K562 (cell line): Measurements from ENCODE around the gene RARA. TPM values are rescaled to one million over a fixed set of nuclear protein-coding genes. Genes with fewer than 3 reads are reported as not detected.

Experiments used
- ATAC-seq: fragments of 200-7000 bp; cut with Tn5 transposase; 3 replicates; pipeline ENCODE4 v1.9.1; 2020; ENCODE audit warnings: moderate library complexity
- BruUV-seq: library from RNA; stranded (reverse); fragments of 400-500 nt; replicated peaks from 2 replicates; lab custom pipeline; 2021; lab: Mats Ljungman, UMichigan
- CTCF ChIA-PET: fragments of 300-600 bp; formaldehyde crosslinking; extraction: SDS; loops from one replicate; lab custom pipeline; 2021; ENCODE audit warnings: low intra/inter-chr PET ratio; lab: Yijun Ruan, JAX
- POLR2A ChIA-PET: fragments of 300-600, 350-650 bp; sonication (Branson Sonifier 250); formaldehyde crosslinking; extraction: SDS; loops from one replicate; lab custom pipeline; 2021; ENCODE audit warnings: antibody characterized with exemption, inconsistent platforms; lab: Yijun Ruan, JAX
- DNase-seq, 4 experiments: peaks; one replicate each; pipeline versions ENCODE4 v3.0.0 to v3.0.0-alpha.2; 2011 to 2018; ENCODE audit warnings: low spot score in 3 of 4, mixed read lengths in 3 of 4; ENCODE audit errors: extremely low read depth in 1 of 4
- FAIRE-seq: peaks from 2 replicates; lab custom pipeline; 2011; peaks lifted over from hg19 to GRCh38; lab: Jason Lieb, UNC
- H2AFZ ChIP-seq: 2 replicates; pipeline ENCODE4 v1.6.0; 2011; ENCODE audit warnings: low read depth, low read length, control low read depth, inconsistent platforms
- H3K27ac ChIP-seq: fragments of 200-600 bp; 3 replicates; pipeline ENCODE4 v1.8.0; 2011; ENCODE audit warnings: low read depth, mild to moderate bottlenecking, control low read depth, inconsistent platforms, low read length, moderate library complexity, mixed read lengths; ENCODE audit errors: extremely low read depth
- H3K27me3 ChIP-seq, 2 experiments: fragments of 300-600 bp in 1 of 2; 2 replicates in 1 of 2; 3 replicates in 1 of 2; pipeline versions ENCODE4 v1.6.0 to v1.8.0; 2011; ENCODE audit warnings: inconsistent platforms in 2 of 2, low read length in 2 of 2, mild to moderate bottlenecking in 1 of 2, mixed read lengths in 1 of 2, moderate library complexity in 1 of 2; ENCODE audit not compliant: control insufficient read depth in 2 of 2, insufficient read depth in 2 of 2
- H3K36me3 ChIP-seq: fragments of 300-600 bp; 3 replicates; pipeline ENCODE4 v1.8.0; 2011; ENCODE audit warnings: mild to moderate bottlenecking, low read length, inconsistent platforms; ENCODE audit not compliant: control insufficient read depth, insufficient read depth
- H3K4me1 ChIP-seq, 2 experiments: fragments of 200-600 bp in 1 of 2; replicated peaks in 1 of 2; 2 replicates in 1 of 2; 3 replicates in 1 of 2; pipeline versions ENCODE4 v1.5.1 to v1.8.0; 2011; ENCODE audit warnings: inconsistent platforms in 2 of 2, low read length in 2 of 2, mild to moderate bottlenecking in 1 of 2, mixed read lengths in 1 of 2, moderate library complexity in 1 of 2; ENCODE audit not compliant: control insufficient read depth in 2 of 2, insufficient read depth in 2 of 2
- H3K4me2 ChIP-seq: 2 replicates; pipeline ENCODE4 v1.6.1; 2011; ENCODE audit warnings: low read length, control low read depth, inconsistent platforms, mixed read lengths; ENCODE audit not compliant: insufficient read depth
- H3K4me3 ChIP-seq: fragments of 200-600 bp; sonication (generic), shearing (Covaris generic); 2 replicates; pipeline ENCODE4 v1.5.1; 2016; ENCODE audit warnings: control low read depth, inconsistent platforms
- H3K79me2 ChIP-seq: fragments of 200-600 bp; 3 replicates; pipeline ENCODE4 v1.8.0; 2011; ENCODE audit warnings: low read length, inconsistent platforms; ENCODE audit not compliant: control insufficient read depth, insufficient read depth
- H3K9ac ChIP-seq, 2 experiments: 2 replicates each; pipeline versions ENCODE4 v1.6.0 to v1.6.1; 2011; ENCODE audit warnings: low read depth in 2 of 2, low read length in 2 of 2, control low read depth in 1 of 2, inconsistent platforms in 1 of 2, mild to moderate bottlenecking in 1 of 2, mixed read lengths in 1 of 2; ENCODE audit not compliant: insufficient read depth in 1 of 2
- H3K9me1 ChIP-seq: one replicate; pipeline ENCODE4 v1.6.0; 2011; ENCODE audit warnings: inconsistent platforms, mild to moderate bottlenecking, low read length, moderate library complexity; ENCODE audit not compliant: control insufficient read depth, insufficient read depth
- H3K9me3 ChIP-seq: replicated peaks from 2 replicates; pipeline ENCODE4 v1.5.1; 2011; ENCODE audit warnings: low read depth, low read length, inconsistent platforms; ENCODE audit not compliant: control insufficient read depth, insufficient read depth
- H4K20me1 ChIP-seq: replicated peaks from 2 replicates; pipeline ENCODE4 v1.6.1; 2011; ENCODE audit warnings: low read length, inconsistent platforms, mixed read lengths; ENCODE audit not compliant: control insufficient read depth, insufficient read depth
- NR2C1 ChIP-seq, 2 experiments: fragments of 450-650 bp; IDR thresholded peaks; 2 replicates each; pipeline ENCODE4 v1.6.1; 2017; ENCODE audit warnings: mild to moderate bottlenecking in 2 of 2, antibody characterized with exemption in 1 of 2, inconsistent platforms in 1 of 2, missing compliant biosample characterization in 1 of 2, missing genetic modification characterization in 1 of 2
- TRIM24 ChIP-seq, 2 experiments: fragments of 450-650 bp; IDR thresholded peaks; 2 replicates each; pipeline ENCODE4 v1.6.1; 2016
- ZKSCAN1 ChIP-seq: fragments of 150-350 bp; IDR thresholded peaks from 2 replicates; pipeline ENCODE4 v1.6.1; 2016; ENCODE audit warnings: low read depth, low read length
- ZNF263 ChIP-seq: sonication (generic); formaldehyde crosslinking; IDR thresholded peaks from 2 replicates; pipeline ENCODE4 v1.8.0; 2022; ENCODE audit warnings: mild to moderate bottlenecking, missing genetic modification reagents, borderline replicate concordance
- WGBS: fragments of 100-300 bp; shearing (Covaris generic); methylation state at CpG from one replicate; pipeline ENCODE4 v1.1.6; 2016; ENCODE audit warnings: low coverage, mixed read lengths; ENCODE audit not compliant: insufficient coverage; ENCODE audit errors: missing lambda C conversion rate; 5-methylcytosine and 5-hydroxymethylcytosine counted together
- in situ Hi-C: fragments of 300-500 bp; cut with MboI; formaldehyde crosslinking; loops from 4 replicates; pipeline ENCODE4 v1.15.0; 2018; ENCODE audit warnings: inconsistent platforms, mixed read lengths
- intact Hi-C: fragments of 100-400 bp; cut with micrococcal nuclease; formaldehyde crosslinking; loops from 2 replicates; pipeline ENCODE4 v1.14.2; 2022
- polyA plus RNA-seq, 8 experiments: library from polyadenylated mRNA; depleted of rRNA in 4 of 8; stranded (reverse) in 5 of 8; unstranded in 3 of 8; fragments of >200 nt; fragmentation: Nextera tagmentation in 2 of 8; fragmentation: Illumina TruSeq in 1 of 8; extraction: Ambion mirVana in 2 of 8; extraction: Trizol in 1 of 8; gene quantifications; 2 replicates each; pipeline versions ENCODE4 v1.2.1 to v1.2.3, GENCODE V29; 2011 to 2014; ENCODE audit warnings: inconsistent platforms in 1 of 8, missing spikeins in 1 of 8
- total RNA-seq, 7 experiments: library from RNA; depleted of rRNA in 6 of 7; stranded (reverse); fragments of >200 nt in 6 of 7; fragmentation: Illumina TruSeq in 2 of 7; extraction: Trizol in 2 of 7; gene quantifications; 2 replicates each; pipeline versions ENCODE4 v1.2.1 to v1.2.3, GENCODE V29; 2011 to 2021; ENCODE audit warnings: low replicate concordance in 1 of 7

The RARA gene
- total and polyA plus RNA-seq, 9 of the 15 experiments (the other 6 are each of a cell fraction or from before 2014, with no cell fraction given) = 0.10 to 28.0 (median 7.9) TPM

- ATAC-seq (no peak), FAIRE-seq (peak; percentile 46), DNase-seq (no peak)
- peaks cover 68% of the 10 kb centered on the region for H3K79me2 ChIP-seq
- no peaks in the 10 kb centered on the region for H3K9me1 ChIP-seq
- H3K4me1 ChIP-seq = peaks cover 50 to 73% of the 10 kb centered on the region in 2 experiments
- H3K4me3 ChIP-seq = no peak overlapping the region; the same call in 1 of the 2 replicates
- 0 out of 2 replicates have a peak, but pooled peaks cover 3% of the 10 kb centered on the region for H4K20me1 ChIP-seq
- intact Hi-C loops (no loop called here), in situ Hi-C loops (no loop called here)
- ChIA-PET POLR2A (interaction anchor here (0.5 to 1.4 kb wide), 7 partner anchors 16 to 274 kb away, joined by 3 to 5 read pairs (median 4); no protein-coding TSS in a partner anchor), CTCF (interaction anchor here (0.7 to 1.1 kb wide), 2 partner anchors 8 to 43 kb away, joined by 3 read pairs; no protein-coding TSS in a partner anchor)
- peaks cover 33% of the 10 kb centered on the region; the same call in 2 of the 3 replicates for H3K36me3 ChIP-seq
- peak overlapping the region in 1 of 2 experiments; percentile 70; a peak in 2 of 4 replicates for H3K9ac ChIP-seq
- no peak overlapping the region for H2AFZ ChIP-seq
- H3K9me3 ChIP-seq = no peaks in the 10 kb centered on the region
- WGBS = 63% methylated on average over 8 of the region's 11 CpGs
- TF ChIP-seq NR2C1 (IDR thresholded peaks at IDR 0.05) (no peak), NR2C1 (tag; IDR thresholded peaks at IDR 0.05) (0 out of 2 replicates have a peak, but pooled peaks have one; percentile 2), ZNF263 (CRISPR knock-in tag) (no peak)
- BruUV-seq = no TSS peak
- peak overlapping the region; percentile 62 for H3K4me2 ChIP-seq
- H3K27me3 ChIP-seq = no peaks in the 10 kb centered on the region
- H3K27ac ChIP-seq = peak overlapping the region; percentile 53; the same call in 1 of the 3 replicates
Measured at GRCh38 chr17:40345994-40346764, 37.2 kb downstream of the RARA start.

- H3K4me3 ChIP-seq = no peak overlapping the region
- H3K36me3 ChIP-seq = peaks cover 38% of the 10 kb centered on the region; the same call in 2 of the 3 replicates
- no peak for ATAC-seq
- H3K9ac ChIP-seq = peak overlapping the region in 1 of 2 experiments; percentile 70; a peak in 2 of 4 replicates
- no peak for FAIRE-seq
- no peak overlapping the region for H2AFZ ChIP-seq
- intact Hi-C loops = no loop called here
- no peak overlapping the region for H3K27ac ChIP-seq
- no peak for DNase-seq
- no peaks in the 10 kb centered on the region for H3K9me1 ChIP-seq
- no peaks in the 10 kb centered on the region for H3K27me3 ChIP-seq
- H4K20me1 ChIP-seq = 0 out of 2 replicates have a peak, but pooled peaks cover 3% of the 10 kb centered on the region
- H3K4me1 ChIP-seq = peaks cover 50 to 73% of the 10 kb centered on the region in 2 experiments
- POLR2A ChIA-PET = no interaction called here
- no peak overlapping the region for H3K4me2 ChIP-seq
- in situ Hi-C loops = no loop called here
- WGBS = 100% methylated on average over 1 of the region's 1 CpG
- no TSS peak for BruUV-seq
- peak; percentile 91 for TF ChIP-seq ZKSCAN1
- no peak for TF ChIP-seq TRIM24 (IDR thresholded peaks at IDR 0.05)
- peaks cover 68% of the 10 kb centered on the region for H3K79me2 ChIP-seq
- CTCF ChIA-PET = no interaction called here
- H3K9me3 ChIP-seq = no peaks in the 10 kb centered on the region
Measured at GRCh38 chr17:40346765-40347158, 37.8 kb downstream of the RARA start.
